Measurements from ENCODE around the gene VEGFC.

DNA sequence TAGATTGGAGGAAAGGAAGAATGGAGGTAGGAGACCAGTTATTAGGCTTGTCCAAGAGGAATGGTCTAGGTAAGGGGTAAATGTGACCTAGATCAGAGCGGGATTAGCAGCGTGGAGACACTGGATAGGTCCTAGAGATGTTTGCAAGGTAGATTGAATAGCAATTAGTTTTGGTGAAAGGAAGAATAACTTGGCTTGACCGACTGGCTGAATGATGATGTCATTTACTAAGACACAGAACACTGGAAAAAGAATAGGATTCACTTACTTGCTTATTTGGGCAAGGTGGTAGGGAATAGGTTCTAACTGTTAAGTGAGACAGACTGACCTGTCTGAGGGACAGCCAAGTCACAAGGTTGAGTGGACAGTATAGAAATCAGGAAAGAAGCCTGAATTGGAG is 71.3 kb downstream of the VEGFC start:
- TF ChIP-seq CTCF (conservative IDR thresholded peaks at IDR 0.05; ENCODE audit: low read length) (no peak), EZH2phosphoT487 (IDR thresholded peaks at IDR 0.05; ENCODE audit: borderline replicate concordance) (no peak)
